Measurements from ENCODE around the gene CFAP46.

GRCh38 chr10:132987671-132988571, 45.6 kb upstream of the CFAP46 start:
- TF ChIP-seq TAF1 (conservative IDR thresholded peaks at IDR 0.05) (no peak), MAX (IDR thresholded peaks at IDR 0.05) (no peak), RAD21 (IDR thresholded peaks at IDR 0.05) (no peak), ATF3 (IDR thresholded peaks at IDR 0.05) (no peak), CTCF (IDR thresholded peaks at IDR 0.05; ENCODE audit: low read depth, low read length, missing input control) (no peak), REST (IDR thresholded peaks at IDR 0.05) (no peak), YY1 (IDR thresholded peaks at IDR 0.05) (no peak), GABPA (IDR thresholded peaks at IDR 0.05 in 1 of 2, conservative IDR thresholded peaks at IDR 0.05 in 1 of 2) (no peak), EGR1 (IDR thresholded peaks at IDR 0.05; ENCODE audit: low read depth in 2 of 2) (no peak), FOXA2 (IDR thresholded peaks at IDR 0.05) (no peak), JUND (IDR thresholded peaks at IDR 0.05) (no peak)

All from liver (tissue), 3 donors.